ENCODE results near the gene RGL1. TPM values are rescaled to one million over a fixed set of nuclear protein-coding genes. Genes with fewer than 3 reads are reported as not detected.

The RGL1 gene
- total and polyA plus RNA-seq, 9 of the 15 experiments (the other 6 are each of a cell fraction or from before 2014, with no cell fraction given), result under 0.01 to 0.07 (median 0.04) TPM

DNA sequence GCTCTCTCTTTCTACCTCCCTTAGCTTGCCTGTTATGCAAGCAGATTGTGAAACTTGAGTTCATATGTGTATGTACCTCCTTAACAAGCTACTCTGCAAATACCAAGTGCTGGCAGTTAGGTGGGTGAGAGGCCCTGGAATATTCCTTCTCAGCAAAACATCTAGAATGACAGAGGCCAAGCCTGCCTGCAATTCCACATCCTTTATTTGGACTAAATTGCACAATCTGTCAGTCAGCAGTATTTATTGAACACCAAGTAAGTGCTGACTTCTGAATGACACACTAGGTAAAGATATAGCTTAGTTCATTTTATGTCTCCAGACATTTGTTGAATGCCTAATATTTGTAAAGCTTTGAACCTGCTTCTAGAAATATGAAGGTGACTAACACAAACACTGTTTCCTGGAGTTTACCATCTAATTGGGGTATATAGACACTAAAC, 87.5 kb downstream of the RGL1 start:
- H2AFZ ChIP-seq (ENCODE audit: low read depth, low read length), result no peak overlapping the region
- peaks cover 0 to 11% of the 10 kb centered on the region in 2 experiments; a peak in 4 of 5 replicates for H3K27me3 ChIP-seq (ENCODE audit: control insufficient read depth in 2 of 2, insufficient read depth in 2 of 2, low read length in 2 of 2)
- H3K4me1 ChIP-seq (replicated peaks in 1 of 2; ENCODE audit: control insufficient read depth in 2 of 2, insufficient read depth in 2 of 2, low read length in 2 of 2), result no peaks in the 10 kb centered on the region
- no peak for FAIRE-seq
- H3K9ac ChIP-seq (ENCODE audit: insufficient read depth in 1 of 2, low read depth in 2 of 2, low read length in 2 of 2), result no peak overlapping the region
- no peaks in the 10 kb centered on the region for H3K9me3 ChIP-seq (replicated peaks; ENCODE audit: control insufficient read depth, insufficient read depth, low read depth, low read length)
- H3K36me3 ChIP-seq (ENCODE audit: control insufficient read depth, insufficient read depth, low read length), result no peaks in the 10 kb centered on the region
- no peaks in the 10 kb centered on the region for H4K20me1 ChIP-seq (replicated peaks; ENCODE audit: control insufficient read depth, insufficient read depth, low read length)
- no peaks in the 10 kb centered on the region for H3K9me1 ChIP-seq (ENCODE audit: control insufficient read depth, insufficient read depth, low read length)
- in situ Hi-C loops (cut with MboI) (loop anchor here (10.0 kb wide), 1 partner anchor 332 kb away; no protein-coding TSS in a partner anchor), intact Hi-C loops (cut with micrococcal nuclease) (no loop called here)
- no peak overlapping the region for H3K4me2 ChIP-seq (ENCODE audit: insufficient read depth, low read length)
- no peak for DNase-seq (ENCODE audit: extremely low read depth in 1 of 4, low spot score in 3 of 4)
- ChIA-PET POLR2A (interaction anchor here (1.6 kb wide), 1 partner anchor 11 kb away, joined by 5 read pairs; no protein-coding TSS in a partner anchor), CTCF (ENCODE audit: low intra/inter-chr PET ratio) (no interaction called here)
- no peak for ATAC-seq
- H3K79me2 ChIP-seq (ENCODE audit: control insufficient read depth, insufficient read depth, low read length), result no peaks in the 10 kb centered on the region
- no peak overlapping the region for H3K4me3 ChIP-seq
- TF ChIP-seq ZNF316 (IDR thresholded peaks at IDR 0.05) (peak; percentile 24; the same call in 1 of the 2 replicates), ETS2 (tag; IDR thresholded peaks at IDR 0.05; ENCODE audit: borderline replicate concordance, poor library complexity, severe bottlenecking) (no peak), MYC (IDR thresholded peaks at IDR 0.05; ENCODE audit: low read depth, low read length) (no peak), MYC (CRISPR knock-in tag; IDR thresholded peaks at IDR 0.05; ENCODE audit: borderline replicate concordance, low read depth) (no peak), BACH1 (tag; IDR thresholded peaks at IDR 0.05) (no peak), POLR3A (IDR thresholded peaks at IDR 0.05; ENCODE audit: borderline replicate concordance, extremely low read depth, insufficient read depth, insufficient read length) (no peak), CEBPB (tag; IDR thresholded peaks at IDR 0.05) (peak; percentile 46; the same call in 1 of the 2 replicates), SP1 (CRISPR knock-in tag; IDR thresholded peaks at IDR 0.05) (no peak), ZNF75A (CRISPR knock-in tag; IDR thresholded peaks at IDR 0.05) (no peak), CAMTA2 (CRISPR knock-in tag; conservative IDR thresholded peaks at IDR 0.05) (no peak), ZBTB33 (CRISPR knock-in tag; IDR thresholded peaks at IDR 0.05) (no peak), NCOR1 (IDR thresholded peaks at IDR 0.05) (no peak), PHF21A (IDR thresholded peaks at IDR 0.05; ENCODE audit: borderline replicate concordance, low read depth) (no peak), HNRNPLL (IDR thresholded peaks at IDR 0.05; ENCODE audit: low read depth, low read length, poor library complexity, severe bottlenecking) (no peak)
- H3K27ac ChIP-seq (ENCODE audit: extremely low read depth, low read depth, low read length), result no peak overlapping the region
- BruUV-seq (replicated peaks), result no TSS peak

Data from K562 (cell line).